Astrocyte (in vitro differentiated cells and primary cell): ENCODE measurements around the gene CMSS1. TPM values are rescaled to one million over a fixed set of nuclear protein-coding genes. Genes with fewer than 3 reads are reported as not detected.

ENCODE experiments used
- DNase-seq: peaks from one replicate; pipeline ENCODE4 v3.0.0-alpha.2; 2010; ENCODE audit warnings: low read depth
- FAIRE-seq: peaks from 2 replicates; lab custom pipeline; 2011; peaks lifted over from hg19 to GRCh38; lab: Jason Lieb, UNC
- H2AFZ ChIP-seq: 2 replicates; pipeline ENCODE4 v1.6.0; 2012; ENCODE audit warnings: low read depth, low read length, inconsistent platforms
- H3K27ac ChIP-seq: 2 replicates; pipeline ENCODE4 v1.5.1; 2011; ENCODE audit warnings: low read depth, low read length, inconsistent platforms
- H3K27me3 ChIP-seq: 2 replicates; pipeline ENCODE4 v1.6.0; 2011; ENCODE audit warnings: low read length, inconsistent platforms; ENCODE audit not compliant: insufficient read depth
- H3K36me3 ChIP-seq: 2 replicates; pipeline ENCODE4 v1.5.1; 2011; ENCODE audit warnings: low read length, inconsistent platforms; ENCODE audit not compliant: insufficient read depth
- H3K4me1 ChIP-seq: 2 replicates; pipeline ENCODE4 v1.5.1; 2011; ENCODE audit warnings: low read length, inconsistent platforms; ENCODE audit not compliant: insufficient read depth
- H3K4me2 ChIP-seq: 2 replicates; pipeline ENCODE4 v1.6.0; 2012; ENCODE audit warnings: low read length, inconsistent platforms
- H3K4me3 ChIP-seq: 2 replicates; pipeline ENCODE4 v1.5.1; 2011; ENCODE audit warnings: low read depth, mild to moderate bottlenecking, low read length, inconsistent platforms; ENCODE audit not compliant: insufficient read depth
- H3K79me2 ChIP-seq: 2 replicates; pipeline ENCODE4 v1.6.0; 2012; ENCODE audit warnings: mild to moderate bottlenecking, low read length, inconsistent platforms; ENCODE audit not compliant: insufficient read depth
- H3K9ac ChIP-seq: 2 replicates; pipeline ENCODE4 v1.6.0; 2012; ENCODE audit warnings: mild to moderate bottlenecking, low read length, inconsistent platforms
- H3K9me3 ChIP-seq: 2 replicates; pipeline ENCODE4 v1.5.1; 2012; ENCODE audit warnings: low read depth, mild to moderate bottlenecking, low read length, inconsistent platforms; ENCODE audit not compliant: insufficient read depth
- H4K20me1 ChIP-seq: 2 replicates; pipeline ENCODE4 v1.6.0; 2012; ENCODE audit warnings: low read length, inconsistent platforms; ENCODE audit not compliant: insufficient read depth
- H3K27ac Mint-ChIP-seq: one replicate; pipeline ENCODE4 v1.8.0; 2021; ENCODE audit warnings: mild to moderate bottlenecking, mixed read lengths; ENCODE audit not compliant: unreplicated experiment
- H3K27me3 Mint-ChIP-seq: one replicate; pipeline ENCODE4 v1.8.0; 2021; ENCODE audit warnings: low read depth, mixed read lengths; ENCODE audit not compliant: unreplicated experiment
- H3K36me3 Mint-ChIP-seq: one replicate; pipeline ENCODE4 v1.8.0; 2021; ENCODE audit warnings: low read depth, mixed read lengths; ENCODE audit not compliant: unreplicated experiment
- H3K4me1 Mint-ChIP-seq: one replicate; pipeline ENCODE4 v1.8.0; 2021; ENCODE audit warnings: low read depth, mixed read lengths; ENCODE audit not compliant: unreplicated experiment
- H3K4me3 Mint-ChIP-seq: one replicate; pipeline ENCODE4 v1.8.0; 2021; ENCODE audit warnings: mild to moderate bottlenecking, moderate library complexity, mixed read lengths; ENCODE audit not compliant: unreplicated experiment
- H3K9me3 Mint-ChIP-seq: one replicate; pipeline ENCODE4 v1.8.0; 2021; ENCODE audit warnings: mild to moderate bottlenecking, mixed read lengths; ENCODE audit not compliant: unreplicated experiment
- CTCF ChIP-seq: IDR thresholded peaks from 2 replicates; pipeline ENCODE4 v1.5.1; 2011; ENCODE audit warnings: low read depth, mild to moderate bottlenecking, inconsistent platforms, low read length, moderate library complexity; ENCODE audit not compliant: insufficient read depth
- EZH2 ChIP-seq: IDR thresholded peaks from 2 replicates; pipeline ENCODE4 v1.6.1; 2012; ENCODE audit warnings: mild to moderate bottlenecking, low read length, inconsistent platforms; ENCODE audit not compliant: insufficient read depth
- total RNA-seq: library from RNA; stranded (reverse); gene quantifications from 2 replicates; pipeline ENCODE4 v1.2.1, GENCODE V29; 2021

Gene CMSS1
- total RNA-seq, 1 donor from 2014 or later: 12.5 TPM

GRCh38 chr3:100045696-100046095, 228.0 kb downstream of the CMSS1 start:
- Mint-ChIP-seq H3K27ac (peak overlapping the region; percentile 93), H3K9me3 (no peaks in the 10 kb centered on the region), H3K27me3 (no peaks in the 10 kb centered on the region), H3K4me3 (peak overlapping the region; percentile 58), H3K4me1 (peaks cover 73% of the 10 kb centered on the region), H3K36me3 (no peaks in the 10 kb centered on the region)
- H3K4me1 ChIP-seq: peaks cover 55% of the 10 kb centered on the region
- DNase-seq: peak; percentile 100
- FAIRE-seq: peak; percentile 69
- no peak overlapping the region for H2AFZ ChIP-seq
- no peaks in the 10 kb centered on the region for H3K9me3 ChIP-seq
- no peaks in the 10 kb centered on the region for H3K27me3 ChIP-seq
- peak overlapping the region; percentile 4 for H3K9ac ChIP-seq
- H3K36me3 ChIP-seq: no peaks in the 10 kb centered on the region
- no peaks in the 10 kb centered on the region for H3K79me2 ChIP-seq
- H3K4me2 ChIP-seq: peak overlapping the region; percentile 39
- no peaks in the 10 kb centered on the region for H4K20me1 ChIP-seq
- no peak overlapping the region for H3K4me3 ChIP-seq
- H3K27ac ChIP-seq: peak overlapping the region; percentile 62
- TF ChIP-seq EZH2 (no peak), CTCF (no peak)

GRCh38 chr3:100046986-100047385, 229.3 kb downstream of the CMSS1 start:
- H2AFZ ChIP-seq: no peak overlapping the region
- H3K27me3 ChIP-seq: no peaks in the 10 kb centered on the region
- H3K36me3 Mint-ChIP-seq: no peaks in the 10 kb centered on the region
- H3K4me3 ChIP-seq: no peak overlapping the region
- H3K9ac ChIP-seq: peak overlapping the region; percentile 4
- H3K4me3 Mint-ChIP-seq: no peak overlapping the region
- H3K27me3 Mint-ChIP-seq: no peaks in the 10 kb centered on the region
- H4K20me1 ChIP-seq: no peaks in the 10 kb centered on the region
- no peaks in the 10 kb centered on the region for H3K9me3 Mint-ChIP-seq
- no peaks in the 10 kb centered on the region for H3K79me2 ChIP-seq
- peaks cover 45% of the 10 kb centered on the region for H3K4me1 ChIP-seq
- no peak for DNase-seq
- TF ChIP-seq EZH2 (no peak), CTCF (no peak)
- H3K9me3 ChIP-seq: no peaks in the 10 kb centered on the region
- peaks cover 60% of the 10 kb centered on the region for H3K4me1 Mint-ChIP-seq
- FAIRE-seq: peak; percentile 87
- peak overlapping the region; percentile 62 for H3K27ac ChIP-seq
- no peaks in the 10 kb centered on the region for H3K36me3 ChIP-seq
- H3K4me2 ChIP-seq: peak overlapping the region; percentile 39
- peak overlapping the region; percentile 93 for H3K27ac Mint-ChIP-seq

- no peaks in the 10 kb centered on the region for H3K27me3 Mint-ChIP-seq
- no peak overlapping the region for H3K4me3 Mint-ChIP-seq
- Histone ChIP-seq H3K36me3 (no peaks in the 10 kb centered on the region), H3K27me3 (no peaks in the 10 kb centered on the region), H2AFZ (no peak overlapping the region), H3K27ac (peak overlapping the region; percentile 72), H3K4me2 (peak overlapping the region; percentile 67), H3K79me2 (no peaks in the 10 kb centered on the region), H3K9me3 (no peaks in the 10 kb centered on the region), H3K4me3 (no peak overlapping the region), H4K20me1 (no peaks in the 10 kb centered on the region), H3K9ac (peak overlapping the region; percentile 49), H3K4me1 (peaks cover 39% of the 10 kb centered on the region)
- FAIRE-seq (peak; percentile 88), DNase-seq (peak; percentile 99)
- H3K36me3 Mint-ChIP-seq: no peaks in the 10 kb centered on the region
- H3K4me1 Mint-ChIP-seq: peaks cover 55% of the 10 kb centered on the region
- peak overlapping the region; percentile 93 for H3K27ac Mint-ChIP-seq
- TF ChIP-seq CTCF (no peak), EZH2 (no peak)
- H3K9me3 Mint-ChIP-seq: no peaks in the 10 kb centered on the region
These were observed 229.9 kb downstream of the CMSS1 start for GRCh38 chr3:100047455-100048141.
